OCI-LY1 (cell line): ENCODE data around the gene KNCN.

Source experiments
- H2AFZ ChIP-seq: fragments of 200-600 bp; sonication (generic), shearing (Covaris generic); 2 replicates; pipeline ENCODE4 v1.6.0; 2014; ENCODE audit warnings: antibody characterized with exemption, mild to moderate bottlenecking, low read length
- H3F3A ChIP-seq: fragments of 200-600 bp; sonication (generic), shearing (Covaris generic); 2 replicates; pipeline ENCODE4 v1.6.0; 2014; ENCODE audit warnings: mild to moderate bottlenecking, antibody characterized with exemption, low read length, moderate library complexity; ENCODE audit not compliant: insufficient read depth
- H3K27ac ChIP-seq: fragments of 200-600 bp; sonication (generic); 2 replicates; pipeline ENCODE4 v1.5.1; 2014; ENCODE audit warnings: low read length, mixed run types, mild to moderate bottlenecking, low read depth; ENCODE audit not compliant: poor library complexity, severe bottlenecking
- H3K27me3 ChIP-seq: fragments of 200-600 bp; sonication (generic); 2 replicates; pipeline ENCODE4 v1.6.0; 2014; ENCODE audit warnings: antibody characterized with exemption, mild to moderate bottlenecking, low read length, moderate library complexity; ENCODE audit not compliant: insufficient read depth
- H3K36me3 ChIP-seq: fragments of 200-600 bp; sonication (generic); 2 replicates; pipeline ENCODE4 v1.6.1; 2014; ENCODE audit warnings: mild to moderate bottlenecking, antibody characterized with exemption, low read length, moderate library complexity, mixed read lengths; ENCODE audit not compliant: insufficient read depth
- H3K4me1 ChIP-seq: fragments of 200-600 bp; sonication (generic); 2 replicates; pipeline ENCODE4 v1.5.1; 2014; ENCODE audit warnings: mild to moderate bottlenecking, low read length, moderate library complexity; ENCODE audit not compliant: insufficient read depth, severe bottlenecking
- H3K4me2 ChIP-seq: fragments of 200-600 bp; sonication (generic), shearing (Covaris generic); 2 replicates; pipeline ENCODE4 v1.6.1; 2014; ENCODE audit warnings: low read length
- H3K4me3 ChIP-seq: fragments of 200-600 bp; sonication (generic); 2 replicates; pipeline ENCODE4 v1.5.1; 2014; ENCODE audit warnings: low read length, low read depth, mild to moderate bottlenecking, mixed read lengths; ENCODE audit not compliant: poor library complexity, severe bottlenecking
- H3K79me2 ChIP-seq: fragments of 200-600 bp; shearing (Covaris generic); 2 replicates; pipeline ENCODE4 v1.6.1; 2016; ENCODE audit warnings: mixed run types, low read length, mixed read lengths; ENCODE audit not compliant: insufficient read depth
- H3K9ac ChIP-seq: fragments of 200-600 bp; sonication (generic), shearing (Covaris generic); 2 replicates; pipeline ENCODE4 v1.6.1; 2014; ENCODE audit warnings: mild to moderate bottlenecking, low read length, mixed read lengths
- H3K9me2 ChIP-seq: fragments of 200-600 bp; sonication (generic), shearing (Covaris generic); 2 replicates; pipeline ENCODE4 v1.6.1; 2014; ENCODE audit warnings: low read depth, mild to moderate bottlenecking, low read length, mixed read lengths
- H3K9me3 ChIP-seq: fragments of 200-600 bp; shearing (Covaris generic); 2 replicates; pipeline ENCODE4 v1.6.1; 2014; ENCODE audit warnings: low read length, mixed read lengths
- H4K20me1 ChIP-seq: fragments of 200-600 bp; sonication (generic), shearing (Covaris generic); 2 replicates; pipeline ENCODE4 v1.6.0; 2016; ENCODE audit warnings: mild to moderate bottlenecking, low read length; ENCODE audit not compliant: insufficient read depth
- CTCF ChIP-seq: fragments of 200-600 bp; sonication (generic), shearing (Covaris generic); IDR thresholded peaks from 2 replicates; pipeline ENCODE4 v1.5.1; 2017; ENCODE audit warnings: mild to moderate bottlenecking, antibody characterized with exemption, low read length, moderate library complexity, mixed read lengths
- EZH2 ChIP-seq: fragments of 200-600 bp; sonication (generic), shearing (Covaris generic); IDR thresholded peaks from 2 replicates; pipeline ENCODE4 v1.8.0; 2017; ENCODE audit warnings: borderline replicate concordance, mixed run types, mild to moderate bottlenecking, antibody characterized with exemption, low read length, moderate library complexity, mixed read lengths

Gene KNCN

DNA sequence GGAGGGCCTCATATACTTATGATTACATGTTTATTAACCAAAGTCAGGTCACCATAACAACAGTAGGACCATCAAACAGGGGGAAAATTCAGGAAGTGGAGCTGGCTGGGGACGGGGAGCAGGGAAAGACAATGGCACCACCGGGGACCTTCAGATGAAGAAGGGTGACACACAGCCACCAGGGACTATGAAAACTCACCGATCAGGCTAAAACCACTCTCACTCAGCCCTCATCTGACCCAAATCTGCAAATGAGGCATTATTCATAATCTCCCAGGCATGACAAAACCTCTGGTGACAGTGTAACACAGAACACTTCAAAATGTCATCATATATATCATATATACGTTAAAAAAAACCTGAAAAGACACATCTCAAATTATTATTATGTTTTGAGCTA, 41.4 kb upstream of the KNCN start:
- Histone ChIP-seq H3K27ac (no peak overlapping the region), H3K4me2 (no peak overlapping the region), H3K9me3 (peaks cover 10% of the 10 kb centered on the region), H4K20me1 (no peaks in the 10 kb centered on the region), H3K9me2 (no peaks in the 10 kb centered on the region), H3F3A (no peaks in the 10 kb centered on the region), H3K4me1 (no peaks in the 10 kb centered on the region), H3K36me3 (peaks cover 51% of the 10 kb centered on the region), H3K27me3 (no peaks in the 10 kb centered on the region), H3K9ac (no peak overlapping the region), H3K79me2 (no peaks in the 10 kb centered on the region), H3K4me3 (no peak overlapping the region), H2AFZ (no peak overlapping the region)
- TF ChIP-seq CTCF (no peak), EZH2 (no peak)

- peaks cover 54% of the 10 kb centered on the region for H3K36me3 ChIP-seq
- H2AFZ ChIP-seq, result no peak overlapping the region
- no peaks in the 10 kb centered on the region for H3F3A ChIP-seq
- H3K4me1 ChIP-seq, result no peaks in the 10 kb centered on the region
- H3K4me3 ChIP-seq, result no peak overlapping the region
- H3K79me2 ChIP-seq, result no peaks in the 10 kb centered on the region
- no peak overlapping the region for H3K4me2 ChIP-seq
- H3K9me2 ChIP-seq, result no peaks in the 10 kb centered on the region
- no peaks in the 10 kb centered on the region for H3K27me3 ChIP-seq
- H3K9me3 ChIP-seq, result peaks cover 10% of the 10 kb centered on the region
- H4K20me1 ChIP-seq, result no peaks in the 10 kb centered on the region
- H3K27ac ChIP-seq, result no peak overlapping the region
- TF ChIP-seq EZH2, result no peak
- no peak for TF ChIP-seq CTCF
- H3K9ac ChIP-seq, result no peak overlapping the region
These were observed 38.1 kb upstream of the KNCN start for GRCh38 chr1:46589529-46589928.

- Histone ChIP-seq H3K36me3 (peaks cover 45% of the 10 kb centered on the region), H3K9ac (no peak overlapping the region), H3K4me3 (no peak overlapping the region), H3K4me2 (no peak overlapping the region), H3K9me3 (peaks cover 10% of the 10 kb centered on the region), H3K27me3 (no peaks in the 10 kb centered on the region), H3K27ac (no peak overlapping the region), H2AFZ (no peak overlapping the region), H4K20me1 (no peaks in the 10 kb centered on the region), H3F3A (no peaks in the 10 kb centered on the region), H3K9me2 (no peaks in the 10 kb centered on the region), H3K79me2 (no peaks in the 10 kb centered on the region), H3K4me1 (no peaks in the 10 kb centered on the region)
- TF ChIP-seq CTCF, result no peak
- TF ChIP-seq EZH2, result no peak
These were observed 35.6 kb upstream of the KNCN start for GRCh38 chr1:46587069-46587468.
